TTC549 (cell line): ENCODE measurements around the gene EFNB2.

Source experiments
- FAIRE-seq: peaks from 2 replicates; lab custom pipeline; 2012; peaks lifted over from hg19 to GRCh38; lab: Jason Lieb, UNC

Gene EFNB2

DNA sequence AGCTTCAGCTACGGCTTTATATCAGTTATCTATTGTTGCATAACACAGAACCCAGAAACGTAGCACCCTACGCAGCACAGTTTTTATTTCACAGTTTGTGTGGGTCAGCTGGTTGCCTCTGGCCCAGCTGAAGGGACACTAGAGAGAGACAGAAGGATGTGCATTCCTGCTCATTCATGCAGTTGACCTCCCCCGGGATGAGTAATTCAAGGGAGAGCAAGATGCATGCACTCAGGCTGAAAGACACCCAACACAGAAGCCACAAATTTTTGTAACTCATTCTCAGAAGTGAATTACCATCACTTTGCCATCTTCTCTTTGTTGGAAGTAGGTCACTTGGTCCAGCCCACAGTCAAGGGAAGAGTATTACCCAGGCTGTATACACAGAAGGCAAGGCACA lies 89.5 kb downstream of the EFNB2 start:
- FAIRE-seq, result no peak

DNA sequence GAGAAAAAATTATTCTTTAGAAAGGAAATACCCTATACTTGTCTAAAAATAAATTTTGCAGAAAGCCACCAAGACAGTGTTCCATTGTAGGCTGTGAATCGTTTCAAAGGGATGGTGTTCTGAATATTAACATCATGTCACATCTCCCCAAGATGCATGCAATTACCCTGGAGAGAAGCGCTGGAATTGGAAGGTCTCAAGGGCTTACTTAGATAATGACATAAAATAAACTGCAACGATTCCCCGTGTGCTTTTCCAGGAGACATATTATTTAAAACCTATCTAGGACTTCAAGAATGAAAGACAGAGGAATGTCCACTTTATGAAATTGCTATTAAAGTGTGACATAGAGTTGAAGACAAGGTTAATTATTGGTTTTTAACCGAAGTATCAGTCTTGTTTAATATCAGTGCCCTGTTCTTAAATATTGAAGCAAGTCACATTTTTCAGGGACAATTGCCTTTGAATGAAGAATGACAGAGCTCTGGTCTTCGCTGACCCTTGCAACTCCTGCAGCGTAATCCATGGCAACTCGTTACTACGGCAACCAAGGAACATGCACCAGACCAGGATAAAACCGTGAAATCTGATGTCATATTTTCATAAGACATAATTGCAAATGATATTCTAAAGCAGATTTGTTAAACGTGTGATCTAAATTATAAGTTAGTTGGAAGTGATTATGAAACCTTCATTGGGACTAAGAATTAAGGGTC lies 91.7 kb downstream of the EFNB2 start:
- FAIRE-seq, result no peak

DNA sequence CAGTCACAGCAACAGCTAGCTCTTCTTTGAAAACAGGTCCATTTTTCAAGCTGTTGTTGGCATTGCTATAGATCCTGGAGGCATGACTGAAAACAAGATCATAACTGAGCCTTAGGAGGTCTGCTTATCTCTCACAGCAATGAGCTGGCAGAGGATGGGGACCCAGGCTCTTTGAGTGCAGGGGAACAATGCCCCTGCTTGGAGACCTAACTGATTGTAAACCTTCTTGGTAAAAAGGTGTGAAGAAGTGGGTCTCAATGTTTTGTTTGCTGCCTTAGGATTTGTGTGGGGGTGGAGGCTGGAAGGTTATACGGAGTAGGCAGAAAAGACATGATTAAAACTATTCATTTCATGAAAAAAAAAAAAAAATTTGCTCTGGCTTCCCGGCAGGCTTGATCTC lies 94.6 kb downstream of the EFNB2 start:
- no peak for FAIRE-seq
